Testis (tissue), 2 donors: ENCODE data around the gene PLEKHA7.

ENCODE experiments used
- CTCF ChIP-seq, 3 experiments: fragments of 450-650 bp in 2 of 3; fragments of 200-600 bp in 1 of 3; sonication (generic) in 1 of 3; IDR thresholded peaks; one replicate each; pipeline ENCODE4 v1.5.1; 2016 to 2019; ENCODE audit warnings: antibody characterized with exemption in 3 of 3, mild to moderate bottlenecking in 2 of 3, moderate library complexity in 1 of 3
- POLR2A ChIP-seq: fragments of 450-650 bp; IDR thresholded peaks from one replicate; pipeline ENCODE4 v1.6.1; 2017; ENCODE audit warnings: antibody characterized with exemption, mild to moderate bottlenecking, moderate library complexity

DNA sequence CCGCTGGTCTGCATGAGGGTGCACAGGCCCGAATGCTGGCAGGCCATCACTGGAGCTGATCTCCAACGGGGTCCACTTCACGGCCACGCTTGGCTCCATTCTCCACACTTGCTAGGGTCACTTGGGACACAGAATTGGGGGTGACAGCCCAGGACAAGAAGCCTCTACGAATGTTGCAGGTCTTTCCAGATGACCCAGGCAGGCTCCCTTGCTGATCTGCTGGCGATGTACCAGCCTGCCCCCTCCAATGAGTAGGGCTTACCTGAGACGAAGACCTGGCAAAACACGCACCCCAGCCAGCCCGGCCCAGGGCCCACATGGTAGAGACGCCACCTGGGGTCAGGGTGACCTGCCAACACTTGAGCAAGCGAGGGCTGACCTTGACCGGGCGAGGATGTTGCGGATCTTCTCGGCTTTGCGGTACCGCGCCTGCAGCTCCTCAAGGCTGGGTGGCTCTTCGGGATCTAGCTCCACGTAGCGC is 230.9 kb downstream of the PLEKHA7 start:
- no peak for TF ChIP-seq CTCF (IDR thresholded peaks at IDR 0.05)
- TF ChIP-seq POLR2A = no peak
